Gastroesophageal sphincter (tissue), 4 donors: ENCODE measurements around the gene SHPK. TPM values are rescaled to one million over a fixed set of nuclear protein-coding genes. Genes with fewer than 3 reads are reported as not detected.

Source experiments
- ATAC-seq: fragments of 150-250 bp; one replicate; pipeline ENCODE4 v1.9.1; 2016; ENCODE audit warnings: mild to moderate bottlenecking, moderate library complexity
- H3K27ac ChIP-seq, 4 donors: fragments of 200-600 bp; sonication (generic) in 3 of 4; 1 replicate in 3 of 4; 2 replicates in 1 of 4; pipeline ENCODE4 v1.5.1; 2016 to 2019
- H3K27me3 ChIP-seq: fragments of 200-600 bp; sonication (generic); one replicate; pipeline ENCODE4 v1.5.1; 2019
- H3K36me3 ChIP-seq, 2 donors: fragments of 200-600 bp; sonication (generic); one replicate each; pipeline ENCODE4 v1.5.1; 2019; ENCODE audit warnings: control low read depth in 1 of 2
- H3K4me1 ChIP-seq, 3 donors: fragments of 200-600 bp; sonication (generic); 1 replicate in 2 of 3; 2 replicates in 1 of 3; pipeline ENCODE4 v1.5.1; 2016 to 2019; ENCODE audit warnings: control low read depth in 2 of 3
- H3K4me3 ChIP-seq, 2 donors: fragments of 200-600 bp; sonication (generic); one replicate each; pipeline ENCODE4 v1.5.1; 2019; ENCODE audit warnings: mild to moderate bottlenecking in 1 of 2, moderate library complexity in 1 of 2
- H3K9me3 ChIP-seq, 3 donors: fragments of 200-600 bp; sonication (generic); one replicate each; pipeline ENCODE4 v1.5.1; 2017 to 2019; ENCODE audit warnings: control low read depth in 2 of 3
- EP300 ChIP-seq: sonication (generic); formaldehyde crosslinking; IDR thresholded peaks from one replicate; pipeline ENCODE4 v1.6.1; 2017; ENCODE audit warnings: antibody characterized with exemption, mild to moderate bottlenecking
- POLR2A ChIP-seq, 2 donors: fragments of 450-650 bp; IDR thresholded peaks; one replicate each; pipeline ENCODE4 v1.6.1; 2017; ENCODE audit warnings: antibody characterized with exemption in 2 of 2, mild to moderate bottlenecking in 2 of 2, moderate library complexity in 1 of 2
- POLR2AphosphoS5 ChIP-seq: sonication (generic); formaldehyde crosslinking; IDR thresholded peaks from one replicate; pipeline ENCODE4 v1.6.1; 2017; ENCODE audit warnings: antibody characterized with exemption
- WGBS, 2 donors: methylation state at CpG; one replicate each; pipeline ENCODE4 v1.1.5; 2018; ENCODE audit warnings: low coverage in 1 of 2; 5-methylcytosine and 5-hydroxymethylcytosine counted together
- total RNA-seq, 4 donors: library from RNA; depleted of rRNA; stranded (reverse); fragments of >200 nt; gene quantifications; one replicate each; pipeline ENCODE4 v1.1.0, GENCODE V29; 2016
- TF ChIP-seq, protein P1 (sequence below), 4 experiments: fragments of 200-600 bp in 2 of 4; fragments of 450-650 bp in 2 of 4; sonication (generic) in 1 of 4; IDR thresholded peaks; one replicate each; pipeline ENCODE4 v1.5.1; 2017 to 2019; ENCODE audit warnings: antibody characterized with exemption in 4 of 4, mild to moderate bottlenecking in 2 of 4, moderate library complexity in 2 of 4

Gene SHPK
- total RNA-seq, 4 donors from 2014 or later: 5.9 to 11.1 (median 9.8) TPM

DNA sequence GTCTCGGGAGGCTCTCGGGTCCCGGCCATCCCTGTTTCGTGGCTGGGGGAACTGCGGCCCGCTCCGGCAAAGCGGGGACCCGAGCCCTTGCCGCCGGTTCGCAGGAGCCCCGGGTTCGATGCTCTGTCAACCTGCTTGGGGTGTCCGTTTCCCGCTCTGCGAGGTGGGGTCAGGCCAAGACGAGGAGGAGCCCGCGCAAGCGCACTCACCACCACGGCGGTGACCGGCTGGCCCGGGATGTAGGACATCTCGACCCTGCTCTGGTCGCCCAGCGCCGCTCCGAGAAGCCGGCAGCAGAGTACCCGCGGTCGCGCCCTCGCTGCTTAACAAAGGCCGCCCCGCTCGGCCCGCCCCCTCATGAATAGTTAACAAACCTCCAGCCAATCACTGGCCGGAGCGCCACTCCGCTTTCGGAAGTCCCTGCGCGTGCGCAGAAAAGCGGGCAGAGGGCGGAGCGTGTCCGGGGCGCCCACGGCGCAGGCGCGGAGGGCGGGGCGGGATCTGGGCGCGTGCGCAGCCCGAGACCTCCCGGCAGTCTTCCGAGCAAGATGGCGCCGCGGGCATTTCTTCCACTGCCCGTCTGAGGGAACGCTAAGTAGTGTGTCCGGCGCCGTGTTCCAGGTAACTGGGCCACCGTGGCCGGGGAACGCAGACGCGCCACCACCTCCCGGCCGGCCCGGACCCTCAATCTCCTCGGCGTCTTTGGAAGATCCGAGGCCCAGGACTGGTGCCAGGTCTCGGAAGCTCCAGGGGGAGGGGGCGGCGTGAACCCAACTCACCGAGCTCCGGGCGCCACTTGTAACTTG, 32.4 kb upstream of the SHPK start, which contains the start of the genes EMC6 and TAX1BP3:
Gene EMC6, plus strand, starts transcription at position 534 of the 806 bp plus-strand sequence. CDS start 335 bp downstream, outside the sequence.
Gene TAX1BP3, minus strand, starts transcription at position 300 of the 806 bp plus-strand sequence. Its CDS starts 52 bp downstream, at position 248.
- no CpG with 5 or more reads among the region's 89 CpGs for WGBS, 2 donors
- Histone ChIP-seq H3K36me3 (peaks cover 0 to 26% of the 10 kb centered on the region in 2 donors), H3K27ac (peak within 1 kb of the TSS; percentile 86 to 100 (median 95)), H3K4me3 (peak within 1 kb of the TSS; percentile 90 to 97), H3K27me3 (no peaks in the 10 kb centered on the region), H3K9me3 (no peaks in the 10 kb centered on the region), H3K4me1 (peaks cover 0 to 46% (median 29%) of the 10 kb centered on the region in 3 donors)
- ATAC-seq: peak; percentile 95
- peak; percentile 95 for TF ChIP-seq POLR2AphosphoS5
- TF ChIP-seq EP300: no peak
- TF ChIP-seq, protein P1, sequence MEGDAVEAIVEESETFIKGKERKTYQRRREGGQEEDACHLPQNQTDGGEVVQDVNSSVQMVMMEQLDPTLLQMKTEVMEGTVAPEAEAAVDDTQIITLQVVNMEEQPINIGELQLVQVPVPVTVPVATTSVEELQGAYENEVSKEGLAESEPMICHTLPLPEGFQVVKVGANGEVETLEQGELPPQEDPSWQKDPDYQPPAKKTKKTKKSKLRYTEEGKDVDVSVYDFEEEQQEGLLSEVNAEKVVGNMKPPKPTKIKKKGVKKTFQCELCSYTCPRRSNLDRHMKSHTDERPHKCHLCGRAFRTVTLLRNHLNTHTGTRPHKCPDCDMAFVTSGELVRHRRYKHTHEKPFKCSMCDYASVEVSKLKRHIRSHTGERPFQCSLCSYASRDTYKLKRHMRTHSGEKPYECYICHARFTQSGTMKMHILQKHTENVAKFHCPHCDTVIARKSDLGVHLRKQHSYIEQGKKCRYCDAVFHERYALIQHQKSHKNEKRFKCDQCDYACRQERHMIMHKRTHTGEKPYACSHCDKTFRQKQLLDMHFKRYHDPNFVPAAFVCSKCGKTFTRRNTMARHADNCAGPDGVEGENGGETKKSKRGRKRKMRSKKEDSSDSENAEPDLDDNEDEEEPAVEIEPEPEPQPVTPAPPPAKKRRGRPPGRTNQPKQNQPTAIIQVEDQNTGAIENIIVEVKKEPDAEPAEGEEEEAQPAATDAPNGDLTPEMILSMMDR (IDR thresholded peaks at IDR 0.05): peak in 1 of 4 experiments; percentile 4
- peak; percentile 87 to 92 for TF ChIP-seq POLR2A (IDR thresholded peaks at IDR 0.05)

DNA sequence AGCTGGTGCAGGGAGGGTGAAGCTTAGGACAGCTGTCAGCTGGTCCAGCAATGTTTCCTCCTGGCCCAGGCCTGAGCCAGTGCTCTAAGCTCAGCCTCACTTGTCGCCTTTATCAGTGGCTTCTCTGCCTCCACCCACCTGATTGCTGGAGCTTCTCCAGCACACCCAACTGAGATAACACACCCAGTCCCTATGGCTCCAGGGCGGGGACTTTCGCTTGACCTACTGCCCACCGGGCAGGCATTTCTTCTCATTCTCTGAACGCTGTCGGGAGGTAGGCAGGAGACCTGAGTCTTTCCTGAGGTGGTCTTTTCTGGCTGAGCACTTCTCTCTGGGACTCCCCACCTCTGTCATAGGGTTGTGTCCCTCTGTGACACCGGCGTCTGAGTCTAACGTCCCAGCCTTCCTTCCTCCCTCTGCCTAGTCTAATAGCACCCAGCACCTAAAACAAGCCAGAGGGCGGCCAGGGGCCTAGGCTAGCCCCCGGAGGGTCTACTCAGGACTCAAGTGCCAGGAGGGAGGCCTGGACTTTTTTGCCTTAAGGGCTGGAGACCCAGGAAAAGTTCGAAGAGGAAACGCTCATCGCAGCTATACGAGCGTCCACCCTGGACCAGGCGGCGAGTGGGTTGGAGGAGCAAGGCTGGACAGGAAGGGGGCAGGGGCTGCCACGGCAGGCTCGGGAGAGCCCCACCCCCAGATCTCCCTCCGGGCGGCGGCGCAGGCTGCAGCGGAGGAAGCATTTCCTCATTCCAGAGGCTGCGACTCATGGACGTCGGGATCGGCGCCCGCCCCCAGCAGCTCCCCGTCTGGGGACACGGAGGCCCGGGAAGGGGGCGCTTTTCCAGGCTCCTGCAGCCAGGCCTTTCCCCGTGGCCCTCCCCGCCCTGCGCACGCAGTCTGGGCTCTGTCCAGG, 31.6 kb upstream of the SHPK start:
- Histone ChIP-seq H3K4me1 (peaks cover 0 to 46% (median 29%) of the 10 kb centered on the region in 3 donors), H3K9me3 (no peaks in the 10 kb centered on the region), H3K27me3 (no peaks in the 10 kb centered on the region), H3K4me3 (peak overlapping the region; percentile 90 to 97), H3K36me3 (peaks cover 0 to 35% of the 10 kb centered on the region in 2 donors), H3K27ac (peak overlapping the region; percentile 86 to 100 (median 95))
- TF ChIP-seq POLR2A (IDR thresholded peaks at IDR 0.05) (no peak), POLR2AphosphoS5 (peak; percentile 72), EP300 (no peak)
- TF ChIP-seq, protein P1 (IDR thresholded peaks at IDR 0.05): peak in 1 of 4 experiments; percentile 37
- 0 to 22% methylated on average over 1 of the region's 39 CpGs for WGBS, 2 donors
- peak; percentile 88 for ATAC-seq

DNA sequence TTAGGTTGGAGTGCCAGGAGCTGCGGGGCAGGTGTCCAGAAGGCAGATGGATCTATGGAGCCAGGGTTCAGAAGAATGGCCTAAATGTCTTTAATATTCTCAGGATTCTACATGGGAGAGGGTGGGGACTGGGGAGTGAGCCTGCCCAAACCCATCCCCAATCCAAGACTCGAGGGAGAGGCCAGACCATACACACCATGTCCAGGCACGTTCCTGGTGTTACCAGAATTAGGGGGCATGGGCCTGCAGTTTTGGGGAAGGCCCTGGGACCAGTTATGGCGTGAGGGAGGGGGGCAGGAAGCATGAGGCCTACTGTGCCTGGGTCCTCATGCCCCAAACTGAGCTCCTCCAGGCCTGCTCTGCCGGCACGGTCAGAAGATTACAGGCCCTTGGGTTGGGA, 30.5 kb upstream of the SHPK start:
- Histone ChIP-seq H3K36me3 (peaks cover 0 to 46% of the 10 kb centered on the region in 2 donors), H3K4me1 (peaks cover 0 to 46% (median 29%) of the 10 kb centered on the region in 3 donors), H3K27ac (peak overlapping the region in 3 of 4 donors; percentile 93 to 100 (median 97)), H3K9me3 (no peaks in the 10 kb centered on the region), H3K4me3 (peak overlapping the region in 1 of 2 donors; percentile 97), H3K27me3 (no peaks in the 10 kb centered on the region)
- TF ChIP-seq POLR2A (IDR thresholded peaks at IDR 0.05): no peak
- no peak for TF ChIP-seq EP300
- no peak for TF ChIP-seq POLR2AphosphoS5
- TF ChIP-seq, protein P1 (IDR thresholded peaks at IDR 0.05): no peak
- WGBS, 2 donors: 61 to 80% methylated on average over 2 to 5 of the region's 6 CpGs
- ATAC-seq: no peak

GRCh38 chr17:3665834-3666233, 29.8 kb upstream of the SHPK start:
- H3K36me3 ChIP-seq: peaks cover 0 to 45% of the 10 kb centered on the region in 2 donors
- H3K4me3 ChIP-seq: no peak overlapping the region
- no peaks in the 10 kb centered on the region for H3K27me3 ChIP-seq
- WGBS, 2 donors: 71 to 72% methylated on average over 1 to 3 of the region's 5 CpGs
- no peaks in the 10 kb centered on the region for H3K9me3 ChIP-seq
- H3K4me1 ChIP-seq: peaks cover 0 to 50% (median 29%) of the 10 kb centered on the region in 3 donors
- no peak for ATAC-seq
- TF ChIP-seq EP300: no peak
- TF ChIP-seq, protein P1 (IDR thresholded peaks at IDR 0.05): no peak
- TF ChIP-seq POLR2AphosphoS5: no peak
- no peak for TF ChIP-seq POLR2A (IDR thresholded peaks at IDR 0.05)
- H3K27ac ChIP-seq: peak overlapping the region in 1 of 4 donors; percentile 93
